ENCODE results near the gene ZNF711.

The ZNF711 gene

DNA sequence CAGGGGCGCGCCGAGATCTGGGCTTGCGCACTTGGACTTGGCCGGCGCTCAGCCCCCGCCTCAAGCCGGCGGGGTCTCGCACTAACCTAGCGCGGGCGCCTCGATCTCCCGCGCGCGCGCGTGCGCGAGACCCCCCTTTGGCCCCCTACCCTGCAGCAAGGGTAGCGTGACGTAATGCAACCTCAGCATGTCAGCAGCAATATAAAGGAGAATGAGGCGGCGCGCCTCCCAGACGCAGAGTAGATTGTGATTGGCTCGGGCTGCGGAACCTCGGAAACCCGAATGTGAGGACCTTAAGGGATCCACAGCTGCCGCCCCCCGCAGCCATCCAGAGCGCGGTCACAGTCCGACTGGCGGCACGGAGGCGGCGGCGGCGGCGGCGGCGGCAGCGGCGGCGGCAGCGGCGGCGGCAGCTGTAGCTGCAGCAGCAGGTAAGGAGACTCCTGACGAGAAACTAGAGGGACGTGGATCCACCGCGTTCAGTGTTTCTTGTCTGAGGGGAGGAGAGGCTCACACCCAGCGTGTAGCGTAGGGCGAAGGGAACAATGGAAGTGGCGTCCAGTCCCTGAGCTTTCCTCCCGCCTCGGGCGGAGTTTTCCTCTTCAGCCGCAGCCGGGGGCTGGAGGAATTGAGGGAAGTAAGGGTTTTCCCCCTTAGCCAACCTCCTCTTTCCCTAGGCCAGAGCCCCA, at the start of gene ZNF711, which contains the start of gene SATL1:
Gene ZNF711, plus strand, starts transcription at position 231 of the 689 bp plus-strand sequence. CDS start 3,582 bp downstream, outside the sequence.
Gene SATL1, minus strand, starts transcription at position 19 of the 689 bp plus-strand sequence. CDS start 134,811 bp downstream, outside the sequence.
- Histone ChIP-seq H3K9me3 (ENCODE audit: low read depth, low read length) (no peaks in the 10 kb centered on the region), H3K27ac (peak within 1 kb of the TSS; percentile 89), H3K36me3 (ENCODE audit: insufficient read depth, low read length) (peaks cover 20% of the 10 kb centered on the region), H3K9ac (ENCODE audit: insufficient read length) (peak within 1 kb of the TSS; percentile 91), H3K4me3 (peak within 1 kb of the TSS; percentile 87)
- DNase-seq (ENCODE audit: low read depth, low spot score): peak; percentile 61
- TF ChIP-seq EZH2 (IDR thresholded peaks at IDR 0.05) (no peak), POLR2AphosphoS5 (IDR thresholded peaks at IDR 0.05; ENCODE audit: borderline replicate concordance, low read depth, low read length) (peak; percentile 74)

DNA sequence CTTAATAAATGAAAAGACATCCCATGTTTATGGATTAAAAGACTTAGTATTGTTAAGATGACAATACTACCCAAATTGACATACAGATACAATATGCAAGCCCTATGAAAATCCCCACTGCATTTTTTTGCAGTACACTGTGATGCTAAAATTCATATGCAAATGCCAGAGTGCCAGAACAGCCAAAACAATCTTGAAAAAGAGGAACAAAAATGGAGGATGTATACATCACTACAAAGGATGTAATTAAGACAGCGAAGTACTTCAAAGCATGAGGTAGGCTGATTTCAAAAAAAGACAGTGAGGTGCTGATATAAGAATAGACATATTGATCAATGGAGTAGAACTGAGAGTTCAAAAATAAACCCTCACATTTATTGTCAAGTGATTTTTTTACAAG, 47.5 kb upstream of the ZNF711 start:
- DNase-seq (ENCODE audit: low read depth, low spot score): no peak
- no peak for TF ChIP-seq FOXP2 (optimal IDR thresholded peaks at IDR 0.05; ENCODE audit: control extremely low read depth, extremely low read length, insufficient read depth)
- TF ChIP-seq EZH2 (IDR thresholded peaks at IDR 0.05): no peak
- no peak for TF ChIP-seq POLR2AphosphoS5 (IDR thresholded peaks at IDR 0.05; ENCODE audit: borderline replicate concordance, low read depth, low read length)
- H3K9ac ChIP-seq (ENCODE audit: insufficient read length): no peak overlapping the region

DNA sequence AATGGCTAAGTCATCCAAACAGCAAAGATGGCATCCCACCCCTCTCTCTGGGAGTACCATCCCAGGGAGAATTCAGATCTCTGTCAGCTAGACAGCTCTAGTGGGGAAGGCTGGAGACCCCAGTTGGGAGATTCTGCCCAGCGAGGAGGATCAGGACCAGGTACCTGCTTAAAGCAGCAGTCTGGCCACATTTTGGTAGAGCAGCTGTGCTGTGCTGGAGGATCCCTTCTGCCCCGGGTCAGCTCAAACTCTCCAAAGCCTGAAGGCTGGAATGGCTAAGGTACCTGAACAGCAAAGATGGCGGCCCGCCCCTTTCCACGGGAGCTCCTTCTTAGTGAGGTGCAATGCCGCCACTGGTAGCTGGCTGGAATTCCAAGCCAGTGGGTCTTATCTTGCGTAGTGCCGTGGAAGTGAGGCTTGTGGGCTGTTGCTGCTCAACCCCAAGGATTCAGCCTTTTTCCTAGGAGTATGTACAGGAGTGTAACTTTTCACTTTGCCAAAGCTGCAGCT, 40.3 kb upstream of the ZNF711 start:
- no peak for DNase-seq (ENCODE audit: low read depth, low spot score)
- H3K36me3 ChIP-seq (ENCODE audit: insufficient read depth, low read length): no peaks in the 10 kb centered on the region
- no peak overlapping the region for H3K27ac ChIP-seq
- H3K9me3 ChIP-seq (ENCODE audit: low read depth, low read length): no peaks in the 10 kb centered on the region
- no peak overlapping the region for H3K9ac ChIP-seq (ENCODE audit: insufficient read length)
- TF ChIP-seq EZH2 (IDR thresholded peaks at IDR 0.05) (no peak), POLR2AphosphoS5 (IDR thresholded peaks at IDR 0.05; ENCODE audit: borderline replicate concordance, low read depth, low read length) (no peak), FOXP2 (optimal IDR thresholded peaks at IDR 0.05; ENCODE audit: control extremely low read depth, extremely low read length, insufficient read depth) (no peak)
- no peak overlapping the region for H3K4me3 ChIP-seq

More for the DNA sequence above, 47.5 kb upstream of the ZNF711 start:
- Histone ChIP-seq H3K27ac (no peak overlapping the region), H3K4me3 (no peak overlapping the region), H3K9me3 (ENCODE audit: low read depth, low read length) (no peaks in the 10 kb centered on the region), H3K36me3 (ENCODE audit: insufficient read depth, low read length) (no peaks in the 10 kb centered on the region)

DNA sequence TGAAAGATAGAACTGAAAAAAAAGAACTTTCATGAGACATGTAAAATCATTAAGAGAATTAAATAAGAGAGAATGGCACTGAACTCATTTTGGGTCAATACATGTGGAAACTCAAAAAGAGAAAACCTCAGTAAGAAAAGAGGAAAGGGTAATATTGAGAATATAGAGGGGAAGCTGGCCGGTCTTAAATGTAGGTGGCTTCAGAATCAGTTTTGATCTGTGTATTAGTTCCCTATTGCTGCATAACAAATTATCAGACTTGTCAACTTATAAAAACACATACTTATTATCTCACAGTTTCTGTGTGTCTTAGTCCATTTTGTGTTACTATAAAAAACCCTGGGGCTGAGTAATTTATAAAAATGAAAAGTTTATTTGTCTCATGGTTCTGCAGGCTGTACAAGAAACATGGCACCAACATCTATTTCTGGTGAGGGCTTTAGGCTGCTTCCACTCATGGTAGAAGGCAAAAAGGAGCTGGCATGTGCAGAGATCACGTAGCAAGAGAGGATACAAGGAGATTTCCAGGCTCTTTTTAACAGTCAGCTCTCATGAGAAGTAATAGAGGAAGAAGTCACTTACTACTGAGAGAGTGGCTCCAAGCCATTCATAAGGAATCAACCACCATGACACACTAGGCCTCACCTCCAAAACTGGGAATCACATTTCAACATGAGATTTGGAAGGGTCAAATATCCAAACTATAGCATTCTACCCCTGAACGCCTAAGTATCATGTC, 29.8 kb upstream of the ZNF711 start:
- TF ChIP-seq POLR2AphosphoS5 (IDR thresholded peaks at IDR 0.05; ENCODE audit: borderline replicate concordance, low read depth, low read length) (no peak), EZH2 (IDR thresholded peaks at IDR 0.05) (no peak), FOXP2 (optimal IDR thresholded peaks at IDR 0.05; ENCODE audit: control extremely low read depth, extremely low read length, insufficient read depth) (no peak)
- Histone ChIP-seq H3K9ac (ENCODE audit: insufficient read length) (no peak overlapping the region), H3K4me3 (no peak overlapping the region)

DNA sequence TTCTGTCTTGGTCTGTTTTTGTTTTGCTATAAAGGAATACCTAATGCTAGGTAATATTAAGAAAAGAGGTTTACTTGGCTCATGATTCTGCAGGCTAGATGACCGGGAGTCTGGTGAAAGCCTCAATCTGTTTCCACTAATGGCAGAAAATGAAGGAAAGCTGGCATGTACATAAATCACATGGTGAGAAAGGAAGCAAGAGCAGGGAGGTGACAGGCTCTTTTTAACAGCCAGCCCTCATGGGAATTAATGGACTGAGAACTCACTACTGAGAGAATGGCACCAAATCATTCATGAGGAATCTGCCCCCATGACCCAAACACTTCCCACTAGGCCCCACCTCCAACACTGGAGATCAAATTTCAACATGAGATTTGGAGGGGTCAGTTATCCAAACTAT, 27.8 kb upstream of the ZNF711 start:
- Histone ChIP-seq H3K9ac (ENCODE audit: insufficient read length) (no peak overlapping the region), H3K4me3 (no peak overlapping the region), H3K36me3 (ENCODE audit: insufficient read depth, low read length) (no peaks in the 10 kb centered on the region), H3K27ac (no peak overlapping the region), H3K9me3 (ENCODE audit: low read depth, low read length) (no peaks in the 10 kb centered on the region)
- no peak for DNase-seq (ENCODE audit: low read depth, low spot score)
- no peak for TF ChIP-seq EZH2 (IDR thresholded peaks at IDR 0.05)
- no peak for TF ChIP-seq FOXP2 (optimal IDR thresholded peaks at IDR 0.05; ENCODE audit: control extremely low read depth, extremely low read length, insufficient read depth)
- no peak for TF ChIP-seq POLR2AphosphoS5 (IDR thresholded peaks at IDR 0.05; ENCODE audit: borderline replicate concordance, low read depth, low read length)

More for the DNA sequence above, 29.8 kb upstream of the ZNF711 start:
- no peak overlapping the region for H3K27ac ChIP-seq
- H3K9me3 ChIP-seq (ENCODE audit: low read depth, low read length): no peaks in the 10 kb centered on the region
- DNase-seq (ENCODE audit: low read depth, low spot score): no peak
- no peaks in the 10 kb centered on the region for H3K36me3 ChIP-seq (ENCODE audit: insufficient read depth, low read length)

DNA sequence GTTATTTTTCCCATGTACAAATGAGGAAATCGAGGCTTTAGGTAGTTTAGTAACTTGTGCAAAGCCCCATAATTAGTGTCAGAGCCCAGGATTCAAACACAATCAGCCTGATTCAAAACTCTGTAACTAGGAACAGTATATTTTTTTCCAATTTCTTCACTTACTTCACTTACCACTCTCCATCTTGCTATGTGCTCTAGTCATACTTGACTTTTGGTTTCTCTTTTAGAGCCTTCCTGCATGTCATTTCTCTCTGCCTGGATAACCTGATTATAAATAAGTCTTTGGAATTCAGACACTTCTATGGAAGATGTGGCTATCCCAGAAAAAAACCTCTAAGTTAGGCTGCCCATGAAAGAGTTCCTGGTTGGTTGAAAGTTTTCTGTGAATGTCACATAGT, 22.4 kb upstream of the ZNF711 start:
- no peak overlapping the region for H3K9ac ChIP-seq (ENCODE audit: insufficient read length)
- no peak for TF ChIP-seq FOXP2 (optimal IDR thresholded peaks at IDR 0.05; ENCODE audit: control extremely low read depth, extremely low read length, insufficient read depth)
- no peak for TF ChIP-seq EZH2 (IDR thresholded peaks at IDR 0.05)
- no peak for TF ChIP-seq POLR2AphosphoS5 (IDR thresholded peaks at IDR 0.05; ENCODE audit: borderline replicate concordance, low read depth, low read length)
- no peak overlapping the region for H3K27ac ChIP-seq

DNA sequence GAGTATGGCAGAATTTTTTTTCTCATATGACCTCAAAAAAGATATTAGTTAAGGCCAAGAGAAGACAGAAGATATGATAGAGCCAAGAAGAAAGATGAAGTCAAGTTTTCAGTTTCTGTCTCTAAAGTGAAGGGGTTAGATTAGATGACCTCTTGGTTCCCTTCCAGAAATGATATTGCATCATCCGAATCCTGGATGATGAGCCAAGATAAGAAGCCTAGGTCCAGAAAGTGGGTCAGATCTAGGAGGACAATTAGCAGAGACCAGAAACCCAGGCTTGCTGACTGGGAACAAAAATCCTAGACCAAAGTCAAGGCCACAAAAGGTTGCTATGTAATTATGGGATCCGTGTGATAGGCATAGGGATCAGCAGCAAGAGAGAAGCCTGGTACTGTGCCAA, 20.4 kb upstream of the ZNF711 start:
- no peak for DNase-seq (ENCODE audit: low read depth, low spot score)
- no peak overlapping the region for H3K27ac ChIP-seq
- no peak overlapping the region for H3K9ac ChIP-seq (ENCODE audit: insufficient read length)
- H3K4me3 ChIP-seq: no peak overlapping the region
- no peaks in the 10 kb centered on the region for H3K9me3 ChIP-seq (ENCODE audit: low read depth, low read length)
- no peak for TF ChIP-seq EZH2 (IDR thresholded peaks at IDR 0.05)
- TF ChIP-seq FOXP2 (optimal IDR thresholded peaks at IDR 0.05; ENCODE audit: control extremely low read depth, extremely low read length, insufficient read depth): no peak
- TF ChIP-seq POLR2AphosphoS5 (IDR thresholded peaks at IDR 0.05; ENCODE audit: borderline replicate concordance, low read depth, low read length): no peak
- H3K36me3 ChIP-seq (ENCODE audit: insufficient read depth, low read length): no peaks in the 10 kb centered on the region

More for the DNA sequence above, 22.4 kb upstream of the ZNF711 start:
- DNase-seq (ENCODE audit: low read depth, low spot score): no peak
- Histone ChIP-seq H3K4me3 (no peak overlapping the region), H3K9me3 (ENCODE audit: low read depth, low read length) (no peaks in the 10 kb centered on the region), H3K36me3 (ENCODE audit: insufficient read depth, low read length) (no peaks in the 10 kb centered on the region)

DNA sequence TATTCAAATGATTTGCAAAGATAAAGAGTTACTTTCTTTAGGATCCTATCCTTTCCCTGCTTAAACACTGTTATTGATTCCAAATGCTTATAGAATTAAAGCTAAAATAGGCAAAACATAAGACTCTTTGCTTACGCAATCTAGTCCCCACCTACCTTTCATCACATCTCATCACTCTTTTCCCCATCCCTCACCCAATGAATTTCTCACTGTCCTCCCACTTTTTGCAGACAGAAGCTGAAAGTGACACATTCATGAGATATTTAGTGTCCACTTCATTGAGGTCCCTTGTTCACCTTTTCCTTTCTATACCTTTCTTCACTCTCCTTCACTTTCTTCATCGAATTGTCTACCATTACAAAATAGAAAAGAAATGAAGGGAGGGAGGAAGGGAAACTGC, 636 bp upstream of the ZNF711 start:
- peaks cover 13% of the 10 kb centered on the region for H3K36me3 ChIP-seq (ENCODE audit: insufficient read depth, low read length)
- TF ChIP-seq POLR2AphosphoS5 (IDR thresholded peaks at IDR 0.05; ENCODE audit: borderline replicate concordance, low read depth, low read length) (no peak), EZH2 (IDR thresholded peaks at IDR 0.05) (no peak), FOXP2 (optimal IDR thresholded peaks at IDR 0.05; ENCODE audit: control extremely low read depth, extremely low read length, insufficient read depth) (no peak)
- peak overlapping the region; percentile 64 for H3K9ac ChIP-seq (ENCODE audit: insufficient read length)
- H3K27ac ChIP-seq: peak overlapping the region; percentile 54; the same call in 1 of the 2 replicates
- no peak for DNase-seq (ENCODE audit: low read depth, low spot score)
- H3K9me3 ChIP-seq (ENCODE audit: low read depth, low read length): no peaks in the 10 kb centered on the region
- peak overlapping the region; percentile 87 for H3K4me3 ChIP-seq
